ENCODE data around the gene KLHL8.
"Not testable (repeated sequence)": the region's sequence is repeated elsewhere in the genome, so short reads cannot be mapped to it uniquely, and the experiment has no call there.

Gene KLHL8

DNA sequence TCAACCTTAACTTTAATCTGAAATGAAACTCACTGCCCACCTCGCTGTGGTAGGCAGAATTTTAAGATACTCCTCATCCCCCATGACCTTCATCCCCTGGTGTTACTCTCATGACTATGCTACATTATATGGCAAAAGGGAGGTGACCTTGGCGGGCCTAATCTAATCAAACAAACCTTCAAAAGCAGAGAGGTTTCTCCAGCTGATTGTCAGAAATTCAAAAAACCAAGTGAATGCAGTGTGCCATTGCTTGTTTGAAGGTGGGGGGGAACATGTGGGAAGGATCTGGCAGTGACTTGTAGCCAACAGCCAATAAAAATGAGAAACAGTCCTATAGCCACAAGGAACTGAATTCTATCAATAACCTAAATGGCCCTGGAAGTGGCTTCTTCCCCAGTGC, 48.5 kb downstream of the KLHL8 start:
- DNase-seq, result no peak

DNA sequence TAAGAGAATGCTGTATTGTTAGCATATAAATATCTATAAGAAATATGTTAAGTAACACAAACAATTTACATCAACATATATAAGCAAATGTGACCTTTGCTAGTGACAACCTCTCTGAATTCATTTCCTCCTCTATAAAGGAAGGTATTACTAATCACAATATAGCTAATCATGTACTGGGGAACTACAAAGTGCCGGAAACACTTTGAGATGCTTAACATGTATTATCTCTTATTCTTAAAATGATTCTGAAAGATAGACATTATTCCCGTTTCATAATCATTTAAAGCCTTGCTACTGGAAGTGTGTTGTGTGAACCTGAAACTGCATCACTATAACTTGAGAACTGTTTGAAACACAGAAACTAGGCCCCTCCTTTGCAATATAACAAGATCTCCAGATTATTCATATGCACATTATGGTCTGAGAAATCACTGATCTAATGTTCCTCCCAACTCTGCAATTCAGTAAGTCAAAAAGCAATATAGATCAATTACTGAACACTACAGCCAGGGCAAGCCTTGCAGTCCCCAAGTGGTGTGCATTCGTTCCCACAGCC, 54.0 kb downstream of the KLHL8 start:
- no peak for DNase-seq

DNA sequence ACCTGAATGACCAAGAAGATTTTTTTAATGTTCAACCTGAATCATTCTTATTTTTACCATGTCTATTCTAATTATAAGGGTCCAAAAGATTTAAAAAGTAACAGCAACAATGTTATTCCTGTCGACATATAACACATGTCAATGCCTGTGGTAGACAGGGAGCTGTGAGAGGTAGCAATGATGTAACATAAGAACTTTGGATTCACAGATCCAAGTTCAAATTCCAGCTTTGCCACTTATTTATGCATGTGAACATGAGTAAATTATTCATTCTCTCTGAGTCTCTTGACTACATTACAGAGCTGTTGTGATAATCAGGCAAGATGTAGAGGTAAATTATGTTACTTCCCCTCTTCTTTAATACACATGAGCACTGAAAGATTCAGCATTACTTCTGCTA, 54.5 kb downstream of the KLHL8 start:
- no peak for DNase-seq

DNA sequence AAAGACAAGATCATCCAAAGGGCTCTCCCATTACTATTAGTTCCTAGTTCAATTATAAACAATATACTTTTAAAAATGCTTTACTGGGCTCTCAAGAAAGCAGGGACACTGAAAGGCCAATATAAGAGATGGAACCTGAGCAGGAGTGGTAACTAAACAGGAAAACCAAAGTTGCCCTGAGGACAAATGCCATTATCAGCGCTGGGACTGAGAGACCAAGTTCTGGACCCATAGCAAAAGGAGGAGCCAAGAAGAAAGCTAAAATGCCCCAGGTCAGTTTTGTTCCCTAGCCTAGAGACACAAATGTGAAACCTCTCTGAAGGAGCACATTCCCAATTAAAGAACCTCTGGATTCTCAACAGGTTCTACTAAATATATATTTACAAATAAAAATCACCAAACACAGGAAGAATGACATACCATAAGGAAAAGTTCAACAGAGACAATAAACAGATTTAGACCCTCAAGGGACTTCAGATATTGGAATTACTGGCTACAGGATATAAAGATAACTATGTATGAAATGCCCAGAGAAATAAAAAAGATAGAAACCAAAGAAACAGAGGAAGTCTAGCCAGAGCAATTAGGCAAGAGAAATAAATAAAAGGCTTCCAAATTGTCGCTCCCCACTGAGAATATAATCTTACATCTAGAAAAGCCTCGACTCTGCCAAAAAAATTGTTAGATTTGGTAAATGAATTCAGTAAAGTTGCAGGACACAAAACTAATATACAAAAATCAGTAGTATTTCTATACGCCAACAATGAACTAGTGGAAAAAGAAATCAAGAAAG, 67.1 kb downstream of the KLHL8 start:
- DNase-seq, result no peak

GRCh38 chr4:87152310-87153041, 67.9 kb downstream of the KLHL8 start:
- no peak for DNase-seq

DNA sequence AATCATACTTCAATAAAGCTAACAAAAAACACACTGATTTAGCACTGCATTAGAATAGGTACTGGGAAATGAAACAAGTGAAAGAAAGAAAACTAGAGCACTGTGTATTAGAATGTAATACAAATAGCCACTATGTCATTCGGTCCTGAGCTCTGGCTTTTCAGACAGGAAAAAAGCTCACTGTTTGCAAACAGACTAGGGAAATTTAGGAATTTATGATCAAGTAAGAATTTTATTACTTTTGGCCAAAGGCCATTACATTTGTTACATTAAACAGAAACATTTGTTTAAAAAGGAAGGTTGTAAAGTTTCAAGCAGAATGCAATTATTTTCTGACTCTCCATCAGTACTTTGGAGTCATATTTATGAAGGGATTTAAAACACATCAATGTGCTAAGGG, 68.7 kb downstream of the KLHL8 start:
- no peak for DNase-seq

DNA sequence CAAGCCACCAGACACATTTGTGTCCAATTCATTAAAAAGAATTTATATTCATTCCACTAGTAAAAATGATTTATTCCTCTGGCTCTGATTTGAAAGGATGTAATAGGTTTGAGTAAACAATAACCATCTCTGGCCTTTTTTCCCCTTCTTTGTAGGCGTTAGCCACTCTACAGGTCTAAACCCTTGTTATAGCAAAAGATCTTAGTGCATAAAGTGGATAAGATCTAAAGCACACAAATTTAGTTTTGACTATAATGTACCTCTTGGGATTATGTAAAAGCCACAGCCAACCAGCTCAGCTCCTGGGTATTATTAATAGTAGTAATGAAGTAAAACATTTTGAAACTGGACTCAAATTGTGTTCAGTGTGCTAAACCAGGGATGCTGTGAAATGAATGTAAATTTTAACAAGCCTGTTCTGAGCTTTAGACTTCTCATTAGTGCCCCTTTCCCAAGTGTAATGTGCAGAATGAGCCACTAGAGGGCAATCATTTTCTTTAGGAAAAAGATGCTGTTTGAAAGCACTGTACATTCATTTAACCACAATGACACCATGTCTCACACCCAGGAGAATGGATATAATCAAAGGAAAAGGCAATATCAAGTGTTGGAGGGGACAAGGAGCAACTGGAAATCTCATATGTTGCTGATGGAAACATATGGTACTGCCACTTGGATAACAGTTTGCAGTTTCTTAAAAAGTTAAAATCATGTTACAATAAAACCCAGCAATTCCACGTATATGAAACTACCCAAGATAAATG, 69.7 kb downstream of the KLHL8 start:
- peak; percentile 58 for DNase-seq

- DNase-seq, result no peak
Observed at GRCh38 chr4:87147116-87147515, 73.3 kb downstream of the KLHL8 start.

DNA sequence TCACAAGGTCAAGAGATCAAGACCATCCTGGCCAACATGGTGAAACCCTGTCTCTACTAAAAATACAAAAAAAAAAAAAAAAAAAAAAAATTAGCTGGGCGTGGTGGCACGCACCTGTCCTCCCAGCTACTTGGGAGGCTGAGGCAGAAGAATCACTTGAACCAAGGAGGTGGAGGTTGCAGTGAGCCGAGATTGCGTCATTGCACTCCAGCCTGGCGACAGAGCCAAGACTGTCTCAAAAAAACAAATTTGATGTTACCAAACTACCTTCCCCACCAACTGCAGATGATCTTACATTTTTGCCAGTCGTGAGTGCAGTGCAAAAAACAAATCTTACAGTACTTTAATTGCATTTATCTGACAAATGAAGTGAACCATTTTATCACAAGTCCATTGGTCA, 74.5 kb downstream of the KLHL8 start:
- DNase-seq, result not testable (repeated sequence)

DNA sequence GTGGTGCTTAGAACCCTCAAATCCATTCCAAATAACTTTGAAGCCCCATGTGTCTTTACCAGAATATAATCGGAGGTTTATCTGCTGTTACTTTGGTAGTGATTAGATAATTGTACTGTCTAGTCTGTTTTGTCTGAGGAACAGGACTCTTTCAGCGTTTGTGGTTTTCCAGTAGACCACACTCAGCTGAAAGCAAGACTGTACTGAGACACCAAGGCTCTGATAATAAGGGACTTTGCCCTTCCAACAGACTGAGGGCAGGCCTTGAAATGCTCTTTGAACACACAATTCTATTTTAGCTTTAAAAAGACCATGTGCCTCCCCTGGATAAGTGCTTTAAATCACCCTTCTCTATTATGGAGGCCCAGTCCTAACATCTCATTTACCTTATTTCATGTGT, 76.1 kb downstream of the KLHL8 start:
- no peak for DNase-seq

GRCh38 chr4:87141428-87141827, 79.0 kb downstream of the KLHL8 start:
- DNase-seq, result no peak

DNA sequence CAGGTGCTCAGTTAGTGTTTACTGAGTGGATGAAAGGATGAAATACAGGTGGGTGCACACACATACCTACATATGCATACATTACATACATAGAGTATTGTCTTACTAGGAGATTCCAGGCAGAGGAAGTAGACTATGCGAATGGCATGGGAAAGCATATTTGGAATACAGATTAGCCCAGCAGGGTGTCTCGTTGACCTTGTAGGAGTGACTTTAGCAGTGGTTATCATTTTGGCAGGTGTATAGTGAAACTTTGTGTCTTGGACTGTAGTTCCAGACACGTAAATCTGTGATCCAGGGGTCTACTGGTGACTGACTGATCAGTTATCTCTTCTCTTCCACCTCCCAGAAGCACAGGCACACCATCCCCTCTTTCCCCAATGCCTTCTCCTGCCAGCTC, 86.3 kb downstream of the KLHL8 start:
- DNase-seq, result no peak

DNA sequence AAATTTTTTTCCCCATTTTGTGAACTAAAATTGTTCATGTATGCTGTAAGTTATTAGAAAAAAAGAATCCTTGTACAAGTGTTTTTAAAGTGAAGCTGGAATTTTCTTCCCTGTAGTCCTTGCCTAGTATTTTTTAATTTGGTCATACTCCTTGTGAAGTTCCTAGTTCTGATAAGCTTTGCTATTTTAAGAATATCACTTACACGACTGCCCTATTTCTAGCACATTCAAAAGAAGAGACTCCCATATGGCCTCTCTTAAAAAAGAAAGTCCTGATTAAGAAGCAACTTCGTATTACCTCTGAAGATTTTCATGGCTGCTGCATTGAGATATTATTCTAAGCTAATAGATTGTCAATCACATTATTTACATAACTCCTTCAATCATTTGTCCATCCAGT, 87.2 kb downstream of the KLHL8 start:
- DNase-seq, result no peak

GRCh38 chr4:87132035-87132434, 88.4 kb downstream of the KLHL8 start:
- DNase-seq, result no peak

GRCh38 chr4:87130985-87131703, 89.3 kb downstream of the KLHL8 start:
- no peak for DNase-seq

- no peak for DNase-seq
Observed at GRCh38 chr4:87129681-87130080, 90.7 kb downstream of the KLHL8 start.

DNA sequence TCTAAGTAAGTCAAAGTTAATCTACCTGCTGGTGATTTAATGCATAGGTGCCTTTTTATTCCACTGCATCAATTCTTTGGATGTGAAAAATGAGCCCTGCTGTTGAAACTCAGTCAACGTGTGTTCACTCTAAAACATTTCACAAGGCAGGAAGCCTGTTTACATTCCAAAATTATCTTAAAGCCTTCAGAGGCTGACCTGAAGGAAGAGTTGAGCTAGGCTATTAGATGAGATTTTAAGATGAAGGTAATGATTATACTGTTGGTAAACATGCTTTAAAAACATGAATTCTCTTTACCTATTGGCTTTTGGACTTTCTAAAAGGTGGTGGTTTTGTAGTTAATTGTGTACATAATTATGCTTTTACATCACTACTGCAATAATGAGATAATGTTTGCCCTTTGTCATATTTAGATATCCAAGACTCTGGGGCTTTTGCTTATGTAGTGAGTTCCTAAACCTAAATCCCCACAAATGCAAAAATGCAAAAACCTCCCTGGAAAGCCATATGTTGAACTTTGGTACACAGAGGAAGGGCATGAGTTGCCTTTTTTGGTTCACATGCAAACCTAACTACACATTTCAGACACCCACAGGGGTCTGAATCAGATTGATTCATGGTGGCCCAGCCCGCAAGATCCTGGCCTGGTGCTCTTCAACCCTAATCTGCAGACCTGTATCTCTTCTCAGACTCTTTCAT, 92.3 kb downstream of the KLHL8 start:
- no peak for DNase-seq

GRCh38 chr4:87126056-87126455, 94.4 kb downstream of the KLHL8 start:
- no peak for DNase-seq

GRCh38 chr4:87122252-87122651, 98.2 kb downstream of the KLHL8 start:
- DNase-seq, result no peak

- DNase-seq, result no peak
Observed at GRCh38 chr4:87121341-87122065, 98.9 kb downstream of the KLHL8 start.

- DNase-seq, result no peak
Observed at GRCh38 chr4:87120411-87121162, 99.8 kb downstream of the KLHL8 start.

Measured in NCI-H1105 (cell line).